Measurements from ENCODE around the gene SPTBN1.

- TF ChIP-seq POLR2A (IDR thresholded peaks at IDR 0.05) (no peak), CTCF (IDR thresholded peaks at IDR 0.05) (no peak)
Measured at GRCh38 chr2:54642677-54643430, 186.7 kb downstream of the SPTBN1 start.

Measured in uterus (tissue), 2 donors.